GM23338 (cell line): ENCODE measurements around the gene RBP5. TPM values are rescaled to one million over a fixed set of nuclear protein-coding genes. Genes with fewer than 3 reads are reported as not detected.
A peak's percentile ranks its signal among the peaks of the same experiment; 100 is the strongest.

Experiments
- ATAC-seq: fragments of 200-7000 bp; cut with Tn5 transposase; 3 replicates; pipeline ENCODE4 v1.9.1; 2020
- DNase-seq: peaks from one replicate; pipeline ENCODE4 v3.0.0-alpha.2; 2015; ENCODE audit warnings: low spot score
- H2AFZ ChIP-seq: fragments of 200-600 bp; sonication (generic); 2 replicates; pipeline ENCODE4 v1.8.0; 2016; ENCODE audit warnings: antibody characterized with exemption, mild to moderate bottlenecking, moderate library complexity
- H3F3A ChIP-seq: fragments of 200-600 bp; sonication (generic); replicated peaks from 2 replicates; pipeline ENCODE4 v1.8.0; 2017; ENCODE audit warnings: antibody characterized with exemption, mixed run types, low read depth
- H3K27ac ChIP-seq: fragments of 200-600 bp; sonication (generic); 2 replicates; pipeline ENCODE4 v1.6.1; 2016; ENCODE audit warnings: low read depth
- H3K27me3 ChIP-seq: fragments of 200-600 bp; sonication (generic); 2 replicates; pipeline ENCODE4 v1.8.0; 2016; ENCODE audit warnings: mild to moderate bottlenecking, mixed run types, moderate library complexity; ENCODE audit not compliant: insufficient read depth
- H3K36me3 ChIP-seq: fragments of 200-600 bp; sonication (generic); 2 replicates; pipeline ENCODE4 v1.8.0; 2016; ENCODE audit warnings: mild to moderate bottlenecking; ENCODE audit not compliant: insufficient read depth
- H3K4me1 ChIP-seq: fragments of 200-600 bp; sonication (generic); 2 replicates; pipeline ENCODE4 v1.8.0; 2016; ENCODE audit warnings: mild to moderate bottlenecking, moderate library complexity; ENCODE audit not compliant: insufficient read depth
- H3K4me2 ChIP-seq: fragments of 200-600 bp; sonication (generic); 2 replicates; pipeline ENCODE4 v1.7.1; 2017; ENCODE audit warnings: mixed run types
- H3K4me3 ChIP-seq: fragments of 200-600 bp; sonication (generic); 2 replicates; pipeline ENCODE4 v1.6.1; 2016; ENCODE audit warnings: mixed run types
- H3K79me2 ChIP-seq: fragments of 200-600 bp; sonication (generic); replicated peaks from 2 replicates; pipeline ENCODE4 v1.8.0; 2017; ENCODE audit warnings: mild to moderate bottlenecking; ENCODE audit not compliant: insufficient read depth
- H3K9me2 ChIP-seq: fragments of 200-600 bp; sonication (generic); 2 replicates; pipeline ENCODE4 v1.8.0; 2017; ENCODE audit not compliant: insufficient read depth
- H4K20me1 ChIP-seq: fragments of 200-600 bp; sonication (generic); replicated peaks from 2 replicates; pipeline ENCODE4 v1.8.0; 2017; ENCODE audit warnings: mild to moderate bottlenecking; ENCODE audit not compliant: insufficient read depth
- H3K27ac Mint-ChIP-seq: 2 replicates; pipeline ENCODE4 v1.8.0; 2020; ENCODE audit warnings: inconsistent platforms, mild to moderate bottlenecking, moderate library complexity, mixed read lengths
- H3K27me3 Mint-ChIP-seq: 3 replicates; pipeline ENCODE4 v1.8.0; 2022; ENCODE audit warnings: low read depth, mild to moderate bottlenecking, moderate library complexity, mixed read lengths, inconsistent platforms; ENCODE audit not compliant: insufficient read depth, poor library complexity
- H3K36me3 Mint-ChIP-seq: 3 replicates; pipeline ENCODE4 v1.8.0; 2021; ENCODE audit warnings: low read depth, mild to moderate bottlenecking, inconsistent platforms, moderate library complexity, mixed read lengths
- H3K4me1 Mint-ChIP-seq: 3 replicates; pipeline ENCODE4 v1.8.0; 2020; ENCODE audit warnings: mild to moderate bottlenecking, inconsistent platforms, mixed read lengths
- H3K4me3 Mint-ChIP-seq: 3 replicates; pipeline ENCODE4 v1.8.0; 2021; ENCODE audit warnings: moderate library complexity, mild to moderate bottlenecking, inconsistent platforms, mixed read lengths
- H3K9me3 Mint-ChIP-seq: 3 replicates; pipeline ENCODE4 v1.8.0; 2020; ENCODE audit warnings: moderate library complexity, mild to moderate bottlenecking, inconsistent platforms, mixed read lengths
- CREB1 ChIP-seq: fragments of 250-450 bp; sonication (Bioruptor Pico); IDR thresholded peaks from 2 replicates; pipeline ENCODE4 v1.5.0; 2020; ENCODE audit warnings: low read depth, mild to moderate bottlenecking, moderate library complexity
- CTCF ChIP-seq, 2 experiments: fragments of 200-600 bp in 1 of 2; sonication (generic) in 1 of 2; conservative IDR thresholded peaks; 2 replicates each; pipeline versions ENCODE4 v1.5.1 to v1.6.1; 2016 to 2017; ENCODE audit warnings: antibody characterized with exemption in 2 of 2, low read depth in 2 of 2, mild to moderate bottlenecking in 2 of 2, moderate library complexity in 1 of 2
- ETS1 ChIP-seq: IDR thresholded peaks from 2 replicates; pipeline ENCODE4 v1.6.1; 2016; ENCODE audit warnings: antibody characterized with exemption
- EZH2 ChIP-seq: fragments of 200-600 bp; sonication (generic); IDR thresholded peaks from one replicate; pipeline ENCODE4 v1.8.0; 2017; ENCODE audit warnings: antibody characterized with exemption, mild to moderate bottlenecking, low read depth; ENCODE audit not compliant: unreplicated experiment
- EZH2phosphoT487 ChIP-seq: fragments of 200-600 bp; sonication (generic); IDR thresholded peaks from one replicate; pipeline ENCODE4 v1.8.1; 2018; ENCODE audit warnings: antibody characterized with exemption; ENCODE audit not compliant: unreplicated experiment
- JUNB ChIP-seq: IDR thresholded peaks from one replicate; pipeline ENCODE4 v1.6.1; 2016; ENCODE audit warnings: antibody characterized with exemption; ENCODE audit not compliant: unreplicated experiment
- NANOG ChIP-seq: IDR thresholded peaks from 2 replicates; pipeline ENCODE4 v1.6.1; 2016; ENCODE audit warnings: antibody characterized with exemption, borderline replicate concordance
- POLR2AphosphoS5 ChIP-seq: IDR thresholded peaks from 2 replicates; pipeline ENCODE4 v1.6.1; 2016; ENCODE audit warnings: antibody characterized with exemption, low read depth
- STAT1 ChIP-seq: IDR thresholded peaks from one replicate; pipeline ENCODE4 v1.6.1; 2016; ENCODE audit warnings: antibody characterized with exemption; ENCODE audit not compliant: unreplicated experiment
- ZNF114 ChIP-seq: fragments of 250-450 bp; sonication (Bioruptor Pico); IDR thresholded peaks from 2 replicates; pipeline ENCODE4 v1.5.0; 2020; ENCODE audit warnings: mild to moderate bottlenecking, moderate library complexity
- ZNF331 ChIP-seq: fragments of 250-450 bp; sonication (Bioruptor Pico); IDR thresholded peaks from 2 replicates; pipeline ENCODE4 v1.5.0; 2020; ENCODE audit warnings: low read depth, mild to moderate bottlenecking, moderate library complexity
- polyA plus RNA-seq: library from polyadenylated mRNA; unstranded; fragments of >200 nt; fragmentation: Nextera tagmentation; extraction: Ambion mirVana; gene quantifications from 2 replicates; pipeline ENCODE4 v1.2.1, GENCODE V29; 2016
- total RNA-seq: library from RNA; depleted of rRNA; stranded (reverse); fragments of >200 nt; shearing (Covaris generic); gene quantifications from 2 replicates; pipeline ENCODE4 v1.2.3, GENCODE V29; 2014
- TF ChIP-seq, protein P1 (sequence below): IDR thresholded peaks from one replicate; pipeline ENCODE4 v1.6.1; 2018; ENCODE audit warnings: antibody characterized with exemption; ENCODE audit not compliant: unreplicated experiment
- TF ChIP-seq, protein P2 (sequence below): fragments of 250-450 bp; sonication (Bioruptor Pico); IDR thresholded peaks from 2 replicates; pipeline ENCODE4 v1.5.0; 2020; ENCODE audit warnings: mild to moderate bottlenecking, moderate library complexity

RBP5 gene
- total and polyA plus RNA-seq, 2 experiments from 2014 or later: 1.2 to 3.0 TPM

- Mint-ChIP-seq H3K4me3 (peak overlapping the region; percentile 4; the same call in 1 of the 3 replicates), H3K27ac (no peak overlapping the region), H3K9me3 (peaks cover 42% of the 10 kb centered on the region), H3K36me3 (peaks cover 21% of the 10 kb centered on the region), H3K27me3 (peaks cover 10% of the 10 kb centered on the region), H3K4me1 (peaks cover 5% of the 10 kb centered on the region; the same call in 2 of the 3 replicates)
- Histone ChIP-seq H3K27me3 (peaks cover 7% of the 10 kb centered on the region; the same call in 1 of the 2 replicates), H3F3A (no peaks in the 10 kb centered on the region), H3K4me2 (peak overlapping the region; percentile 70), H2AFZ (peak overlapping the region; percentile 94), H3K9me2 (peaks cover 12% of the 10 kb centered on the region; the same call in 1 of the 2 replicates), H3K36me3 (no peaks in the 10 kb centered on the region; the same call in none of the 2 replicates), H3K27ac (no peak overlapping the region), H3K4me3 (peak overlapping the region; percentile 39; the same call in 1 of the 2 replicates), H4K20me1 (no peaks in the 10 kb centered on the region), H3K4me1 (no peaks in the 10 kb centered on the region), H3K79me2 (no peaks in the 10 kb centered on the region)
- peak; percentile 92 for DNase-seq
- TF ChIP-seq STAT1 (no peak), CREB1 (CRISPR knock-in tag) (peak; percentile 63), ETS1 (no peak), POLR2AphosphoS5 (no peak), CTCF (conservative IDR thresholded peaks at IDR 0.05; ENCODE audit: low read depth in 2 of 2) (peak; percentile 75 to 85), JUNB (no peak), EZH2 (no peak), ZNF331 (no peak), EZH2phosphoT487 (no peak), NANOG (no peak), ZNF114 (CRISPR knock-in tag) (no peak)
- TF ChIP-seq, protein P1, sequence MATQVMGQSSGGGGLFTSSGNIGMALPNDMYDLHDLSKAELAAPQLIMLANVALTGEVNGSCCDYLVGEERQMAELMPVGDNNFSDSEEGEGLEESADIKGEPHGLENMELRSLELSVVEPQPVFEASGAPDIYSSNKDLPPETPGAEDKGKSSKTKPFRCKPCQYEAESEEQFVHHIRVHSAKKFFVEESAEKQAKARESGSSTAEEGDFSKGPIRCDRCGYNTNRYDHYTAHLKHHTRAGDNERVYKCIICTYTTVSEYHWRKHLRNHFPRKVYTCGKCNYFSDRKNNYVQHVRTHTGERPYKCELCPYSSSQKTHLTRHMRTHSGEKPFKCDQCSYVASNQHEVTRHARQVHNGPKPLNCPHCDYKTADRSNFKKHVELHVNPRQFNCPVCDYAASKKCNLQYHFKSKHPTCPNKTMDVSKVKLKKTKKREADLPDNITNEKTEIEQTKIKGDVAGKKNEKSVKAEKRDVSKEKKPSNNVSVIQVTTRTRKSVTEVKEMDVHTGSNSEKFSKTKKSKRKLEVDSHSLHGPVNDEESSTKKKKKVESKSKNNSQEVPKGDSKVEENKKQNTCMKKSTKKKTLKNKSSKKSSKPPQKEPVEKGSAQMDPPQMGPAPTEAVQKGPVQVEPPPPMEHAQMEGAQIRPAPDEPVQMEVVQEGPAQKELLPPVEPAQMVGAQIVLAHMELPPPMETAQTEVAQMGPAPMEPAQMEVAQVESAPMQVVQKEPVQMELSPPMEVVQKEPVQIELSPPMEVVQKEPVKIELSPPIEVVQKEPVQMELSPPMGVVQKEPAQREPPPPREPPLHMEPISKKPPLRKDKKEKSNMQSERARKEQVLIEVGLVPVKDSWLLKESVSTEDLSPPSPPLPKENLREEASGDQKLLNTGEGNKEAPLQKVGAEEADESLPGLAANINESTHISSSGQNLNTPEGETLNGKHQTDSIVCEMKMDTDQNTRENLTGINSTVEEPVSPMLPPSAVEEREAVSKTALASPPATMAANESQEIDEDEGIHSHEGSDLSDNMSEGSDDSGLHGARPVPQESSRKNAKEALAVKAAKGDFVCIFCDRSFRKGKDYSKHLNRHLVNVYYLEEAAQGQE: no peak
- TF ChIP-seq, protein P2, sequence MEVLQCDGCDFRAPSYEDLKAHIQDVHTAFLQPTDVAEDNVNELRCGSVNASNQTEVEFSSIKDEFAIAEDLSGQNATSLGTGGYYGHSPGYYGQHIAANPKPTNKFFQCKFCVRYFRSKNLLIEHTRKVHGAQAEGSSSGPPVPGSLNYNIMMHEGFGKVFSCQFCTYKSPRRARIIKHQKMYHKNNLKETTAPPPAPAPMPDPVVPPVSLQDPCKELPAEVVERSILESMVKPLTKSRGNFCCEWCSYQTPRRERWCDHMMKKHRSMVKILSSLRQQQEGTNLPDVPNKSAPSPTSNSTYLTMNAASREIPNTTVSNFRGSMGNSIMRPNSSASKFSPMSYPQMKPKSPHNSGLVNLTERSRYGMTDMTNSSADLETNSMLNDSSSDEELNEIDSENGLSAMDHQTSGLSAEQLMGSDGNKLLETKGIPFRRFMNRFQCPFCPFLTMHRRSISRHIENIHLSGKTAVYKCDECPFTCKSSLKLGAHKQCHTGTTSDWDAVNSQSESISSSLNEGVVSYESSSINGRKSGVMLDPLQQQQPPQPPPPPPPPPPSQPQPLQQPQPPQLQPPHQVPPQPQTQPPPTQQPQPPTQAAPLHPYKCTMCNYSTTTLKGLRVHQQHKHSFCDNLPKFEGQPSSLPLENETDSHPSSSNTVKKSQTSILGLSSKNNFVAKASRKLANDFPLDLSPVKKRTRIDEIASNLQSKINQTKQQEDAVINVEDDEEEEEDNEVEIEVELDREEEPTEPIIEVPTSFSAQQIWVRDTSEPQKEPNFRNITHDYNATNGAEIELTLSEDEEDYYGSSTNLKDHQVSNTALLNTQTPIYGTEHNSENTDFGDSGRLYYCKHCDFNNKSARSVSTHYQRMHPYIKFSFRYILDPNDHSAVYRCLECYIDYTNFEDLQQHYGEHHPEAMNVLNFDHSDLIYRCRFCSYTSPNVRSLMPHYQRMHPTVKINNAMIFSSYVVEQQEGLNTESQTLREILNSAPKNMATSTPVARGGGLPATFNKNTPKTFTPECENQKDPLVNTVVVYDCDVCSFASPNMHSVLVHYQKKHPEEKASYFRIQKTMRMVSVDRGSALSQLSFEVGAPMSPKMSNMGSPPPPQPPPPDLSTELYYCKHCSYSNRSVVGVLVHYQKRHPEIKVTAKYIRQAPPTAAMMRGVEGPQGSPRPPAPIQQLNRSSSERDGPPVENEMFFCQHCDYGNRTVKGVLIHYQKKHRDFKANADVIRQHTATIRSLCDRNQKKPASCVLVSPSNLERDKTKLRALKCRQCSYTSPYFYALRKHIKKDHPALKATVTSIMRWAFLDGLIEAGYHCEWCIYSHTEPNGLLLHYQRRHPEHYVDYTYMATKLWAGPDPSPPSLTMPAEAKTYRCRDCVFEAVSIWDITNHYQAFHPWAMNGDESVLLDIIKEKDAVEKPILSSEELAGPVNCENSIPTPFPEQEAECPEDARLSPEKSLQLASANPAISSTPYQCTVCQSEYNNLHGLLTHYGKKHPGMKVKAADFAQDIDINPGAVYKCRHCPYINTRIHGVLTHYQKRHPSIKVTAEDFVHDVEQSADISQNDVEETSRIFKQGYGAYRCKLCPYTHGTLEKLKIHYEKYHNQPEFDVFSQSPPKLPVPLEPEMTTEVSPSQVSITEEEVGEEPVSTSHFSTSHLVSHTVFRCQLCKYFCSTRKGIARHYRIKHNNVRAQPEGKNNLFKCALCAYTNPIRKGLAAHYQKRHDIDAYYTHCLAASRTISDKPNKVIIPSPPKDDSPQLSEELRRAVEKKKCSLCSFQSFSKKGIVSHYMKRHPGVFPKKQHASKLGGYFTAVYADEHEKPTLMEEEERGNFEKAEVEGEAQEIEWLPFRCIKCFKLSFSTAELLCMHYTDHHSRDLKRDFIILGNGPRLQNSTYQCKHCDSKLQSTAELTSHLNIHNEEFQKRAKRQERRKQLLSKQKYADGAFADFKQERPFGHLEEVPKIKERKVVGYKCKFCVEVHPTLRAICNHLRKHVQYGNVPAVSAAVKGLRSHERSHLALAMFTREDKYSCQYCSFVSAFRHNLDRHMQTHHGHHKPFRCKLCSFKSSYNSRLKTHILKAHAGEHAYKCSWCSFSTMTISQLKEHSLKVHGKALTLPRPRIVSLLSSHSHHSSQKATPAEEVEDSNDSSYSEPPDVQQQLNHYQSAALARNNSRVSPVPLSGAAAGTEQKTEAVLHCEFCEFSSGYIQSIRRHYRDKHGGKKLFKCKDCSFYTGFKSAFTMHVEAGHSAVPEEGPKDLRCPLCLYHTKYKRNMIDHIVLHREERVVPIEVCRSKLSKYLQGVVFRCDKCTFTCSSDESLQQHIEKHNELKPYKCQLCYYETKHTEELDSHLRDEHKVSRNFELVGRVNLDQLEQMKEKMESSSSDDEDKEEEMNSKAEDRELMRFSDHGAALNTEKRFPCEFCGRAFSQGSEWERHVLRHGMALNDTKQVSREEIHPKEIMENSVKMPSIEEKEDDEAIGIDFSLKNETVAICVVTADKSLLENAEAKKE (CRISPR knock-in tag): no peak
- peak; percentile 99 for ATAC-seq
These were observed 34.0 kb upstream of the RBP5 start for GRCh38 chr12:7162691-7163114.
